ENCODE measurements around the gene RPS6KA3.
A peak's percentile ranks its signal among the peaks of the same experiment; 100 is the strongest.

RPS6KA3 gene

DNA sequence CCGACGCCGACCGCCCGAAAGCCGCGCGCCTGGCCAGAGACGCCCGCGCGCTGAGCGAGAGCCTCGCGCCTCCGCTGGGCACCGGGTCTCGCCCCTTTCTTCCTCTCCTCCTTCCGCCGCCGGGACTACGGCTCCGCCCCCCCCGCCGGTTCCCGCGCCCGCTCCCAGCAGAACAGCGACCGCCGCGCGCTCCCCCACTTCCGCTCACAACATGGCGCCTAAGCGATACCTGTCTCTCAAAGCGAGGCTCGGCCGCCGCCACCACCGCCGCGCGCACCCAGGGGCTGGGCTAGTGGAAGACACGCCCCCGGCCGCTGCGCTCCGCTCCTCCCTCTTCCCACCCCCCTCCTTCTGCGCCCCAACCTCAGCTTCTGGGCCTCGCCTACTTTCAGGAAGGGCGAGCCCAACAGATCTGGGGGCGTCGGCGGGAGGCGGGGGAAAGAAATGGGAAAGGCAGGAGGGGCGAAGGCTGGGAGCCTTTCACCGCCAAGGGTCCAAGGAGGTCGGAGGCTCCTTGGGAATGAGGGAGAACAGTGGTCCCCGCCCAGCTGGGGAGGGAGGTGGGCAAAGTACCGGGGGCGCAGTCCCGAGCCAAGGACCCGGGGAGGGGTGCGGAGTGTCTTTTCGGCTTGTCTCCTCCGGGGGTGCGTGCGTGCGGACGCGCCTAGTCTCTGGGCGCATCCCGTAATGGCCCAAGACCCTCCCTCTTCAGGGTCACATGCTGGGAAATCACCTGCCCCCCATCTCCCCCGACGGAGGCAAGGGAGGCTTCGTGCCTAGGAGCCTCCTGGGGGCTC, at the start of gene RPS6KA3:
TSS of gene RPS6KA3 (minus strand) at position 100 of the 797 bp plus-strand sequence. CDS start 277 bp downstream, outside the sequence.
- peak; percentile 69 for DNase-seq

GRCh38 chrX:20315140-20315539, 48.4 kb upstream of the RPS6KA3 start:
- no peak for DNase-seq

GRCh38 chrX:20313899-20314298, 47.2 kb upstream of the RPS6KA3 start:
- no peak for DNase-seq

DNA sequence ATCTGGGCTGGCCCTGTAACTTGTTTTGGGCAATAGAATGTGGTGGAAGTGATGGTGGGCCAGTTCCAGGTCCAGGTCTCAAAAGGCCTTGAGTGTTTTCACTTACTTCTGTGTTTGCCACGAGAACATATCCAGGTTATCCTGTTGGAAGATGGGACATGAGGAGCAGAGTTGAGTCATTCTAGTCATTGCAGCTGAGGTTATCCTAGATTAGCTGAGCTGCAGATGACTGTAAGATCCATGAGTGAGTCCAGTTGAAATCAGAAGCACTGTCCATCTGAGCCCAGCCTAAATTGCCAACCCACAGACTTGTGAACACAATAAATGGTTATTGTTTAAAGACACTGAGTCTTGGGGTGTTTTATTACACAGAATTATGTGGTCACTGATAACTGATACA, 45.3 kb upstream of the RPS6KA3 start:
- no peak for DNase-seq

DNA sequence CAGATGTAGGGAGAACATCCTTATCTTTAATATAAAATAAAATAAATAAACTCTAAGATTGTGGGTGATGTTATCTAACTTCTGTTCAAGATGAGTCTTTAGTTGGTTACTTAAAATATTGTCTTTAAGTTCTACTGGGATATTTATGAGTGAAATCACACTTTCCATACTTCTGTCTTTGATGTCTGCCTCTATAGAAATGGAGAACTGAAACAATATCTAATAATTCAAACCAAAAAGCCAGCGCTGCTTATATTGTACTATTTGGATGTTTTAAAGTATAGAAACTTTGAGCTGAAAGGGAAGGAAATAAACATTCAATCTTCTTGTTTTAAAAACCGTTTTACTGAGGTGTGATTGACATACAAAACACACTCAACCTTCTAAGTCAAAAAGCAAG, 44.8 kb upstream of the RPS6KA3 start:
- DNase-seq: no peak

- DNase-seq: no peak
These were observed 43.1 kb upstream of the RPS6KA3 start for GRCh38 chrX:20309806-20310205.

DNA sequence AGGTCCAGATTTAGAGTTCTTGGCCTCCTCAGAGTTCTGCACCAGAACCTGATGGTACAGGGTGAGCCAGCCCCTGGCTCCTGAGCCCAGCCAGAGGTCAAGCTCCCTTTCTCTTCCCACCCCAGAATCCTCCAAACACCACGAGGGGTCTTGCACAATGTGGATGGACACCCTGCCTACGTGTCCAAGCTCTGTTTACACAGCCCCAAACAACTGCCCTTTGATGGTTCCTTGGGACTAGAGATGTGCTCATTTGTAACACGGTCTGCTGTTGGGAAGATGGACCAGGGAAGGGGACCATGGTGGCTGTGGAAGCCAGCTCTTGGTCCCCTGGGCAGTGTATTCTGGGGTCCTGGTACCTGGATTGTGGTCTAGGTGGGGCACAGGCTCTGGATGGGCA, 40.0 kb upstream of the RPS6KA3 start:
- DNase-seq: no peak

- no peak for DNase-seq
These were observed 34.1 kb upstream of the RPS6KA3 start for GRCh38 chrX:20300822-20301221.

- DNase-seq: no peak
These were observed 28.2 kb upstream of the RPS6KA3 start for GRCh38 chrX:20294957-20295356.

- DNase-seq: no peak
These were observed 27.6 kb upstream of the RPS6KA3 start for GRCh38 chrX:20294284-20294683.

DNA sequence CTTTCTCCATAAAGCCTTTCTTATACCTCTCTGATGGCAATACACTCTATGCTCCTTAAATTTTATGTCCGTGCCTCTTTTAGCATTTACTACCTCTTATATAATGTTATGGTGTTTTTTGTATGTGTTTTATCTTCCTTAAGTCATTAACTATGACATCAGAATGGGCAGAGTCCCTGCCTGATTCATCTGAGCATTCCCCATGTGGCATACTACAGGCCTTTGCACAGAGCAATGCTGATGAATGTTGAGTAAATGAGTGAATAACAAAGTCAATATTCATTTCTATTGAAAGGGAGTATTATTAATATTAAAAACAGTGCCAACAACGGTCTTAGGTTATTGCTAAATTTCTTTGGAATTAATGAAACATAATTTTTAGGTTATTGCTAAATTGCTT, 18.8 kb upstream of the RPS6KA3 start:
- no peak for DNase-seq

DNA sequence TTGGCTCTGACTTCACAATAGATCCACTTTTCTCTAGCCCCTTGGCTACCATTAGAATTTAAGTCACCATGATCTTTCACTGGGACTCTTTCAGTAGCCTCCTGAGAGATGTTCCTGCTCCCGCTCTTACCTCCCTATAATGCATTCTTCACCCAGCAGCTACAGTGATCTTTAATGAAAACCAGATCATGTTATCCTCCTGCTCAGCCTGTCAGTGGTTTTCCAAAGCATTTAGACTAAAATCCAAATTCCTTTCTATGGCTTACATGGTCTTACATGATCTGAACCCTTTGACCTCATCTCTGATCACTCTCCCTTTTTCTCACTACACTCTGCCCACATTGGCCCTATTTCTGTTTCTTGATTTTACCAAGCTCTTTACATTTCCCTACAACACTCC, 18.3 kb upstream of the RPS6KA3 start:
- no peak for DNase-seq

GRCh38 chrX:20284444-20284843, 17.7 kb upstream of the RPS6KA3 start:
- DNase-seq: no peak

DNA sequence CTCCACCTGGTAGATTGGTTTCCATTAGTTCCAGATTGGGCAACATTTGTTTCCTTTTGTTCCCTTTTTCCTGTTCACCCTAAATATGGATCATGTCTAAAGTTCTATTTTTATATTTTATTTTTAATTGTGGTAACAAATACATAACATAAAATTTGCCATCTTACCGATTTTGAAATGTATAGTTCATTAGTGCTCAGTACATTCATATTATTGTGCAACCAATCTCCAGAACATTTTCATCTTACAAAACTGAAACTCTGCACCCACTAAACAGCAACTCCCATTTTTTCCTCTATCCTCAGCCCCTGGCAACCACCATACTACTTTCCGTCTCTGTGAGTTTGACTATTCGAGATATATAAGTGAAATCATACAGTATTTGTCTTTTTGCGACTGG, 14.2 kb upstream of the RPS6KA3 start:
- DNase-seq: no peak

GRCh38 chrX:20274121-20274520, 7.4 kb upstream of the RPS6KA3 start:
- no peak for DNase-seq

DNA sequence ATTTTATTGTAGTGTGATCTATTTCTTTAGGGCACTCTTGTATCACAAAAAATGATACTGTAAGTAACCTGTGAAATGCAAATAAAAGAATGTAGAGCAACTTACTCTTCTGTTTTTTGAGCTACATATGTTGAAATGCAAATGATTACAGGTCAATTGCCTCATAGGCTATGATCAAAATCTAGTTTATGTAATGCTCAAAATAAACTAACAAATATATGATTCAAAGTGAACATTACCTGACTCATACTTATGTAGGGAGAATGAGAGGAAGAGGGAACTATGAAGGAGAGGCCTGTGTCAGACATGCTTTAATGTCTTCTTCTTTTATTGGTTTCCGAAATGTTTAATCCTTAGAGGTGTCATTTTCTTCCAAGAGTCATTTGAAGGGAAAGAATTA, 5.0 kb upstream of the RPS6KA3 start:
- DNase-seq: no peak

DNA sequence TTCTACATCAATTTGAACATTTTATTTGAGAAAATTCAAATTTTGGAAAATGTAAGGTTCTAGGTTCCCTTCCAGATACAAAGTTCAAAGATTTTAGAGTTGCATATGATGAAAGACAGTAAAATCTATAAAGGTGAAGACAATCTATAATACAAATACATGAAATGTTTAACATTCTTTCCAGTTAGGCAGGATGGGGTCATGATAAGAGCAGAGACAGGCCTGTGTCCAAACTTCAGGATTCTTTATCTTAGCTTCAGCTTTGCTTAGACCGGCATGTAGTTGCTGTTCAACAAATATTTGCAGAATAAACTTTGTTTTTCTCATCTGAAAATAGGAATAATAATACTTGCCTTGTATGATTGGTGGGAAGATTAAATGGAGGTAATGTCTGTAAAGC, 4.5 kb upstream of the RPS6KA3 start:
- DNase-seq: no peak

- DNase-seq: no peak
These were observed 3.8 kb upstream of the RPS6KA3 start for GRCh38 chrX:20270562-20270890.

DNA sequence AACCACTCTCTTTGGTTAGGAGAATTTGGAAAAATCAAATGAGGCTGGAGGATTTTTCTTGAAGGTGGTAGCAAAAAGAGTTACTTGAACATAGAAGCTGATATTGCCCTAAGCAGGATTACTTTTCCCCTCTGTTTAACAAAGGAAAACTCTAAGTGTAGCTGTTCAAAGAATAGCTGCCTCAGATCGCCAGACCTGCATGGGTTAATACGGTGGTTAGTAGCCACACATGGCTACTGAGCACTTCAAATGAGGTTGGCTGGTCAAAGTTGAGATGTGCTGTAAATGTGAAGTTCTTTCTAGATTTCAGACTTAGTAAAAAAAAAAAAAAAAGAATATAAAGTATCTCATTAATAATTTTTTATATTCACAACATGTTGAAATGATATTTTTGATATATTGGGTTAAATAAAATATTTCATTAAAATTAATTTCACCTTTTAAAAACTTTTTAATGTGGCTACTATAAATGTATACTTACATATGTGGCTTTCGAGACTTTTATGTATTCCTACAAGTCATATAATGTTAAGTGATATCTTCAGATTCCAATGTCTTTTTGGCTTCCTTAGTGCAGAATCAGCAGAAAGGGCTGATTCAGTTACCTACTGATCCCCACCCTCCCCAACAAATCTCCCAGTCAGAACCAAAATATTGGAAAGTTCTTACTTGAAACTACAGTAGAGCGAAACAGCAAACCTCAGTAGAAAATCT, 3.3 kb upstream of the RPS6KA3 start:
- no peak for DNase-seq

- DNase-seq: no peak
These were observed 1.4 kb upstream of the RPS6KA3 start for GRCh38 chrX:20267931-20268701.

DNA sequence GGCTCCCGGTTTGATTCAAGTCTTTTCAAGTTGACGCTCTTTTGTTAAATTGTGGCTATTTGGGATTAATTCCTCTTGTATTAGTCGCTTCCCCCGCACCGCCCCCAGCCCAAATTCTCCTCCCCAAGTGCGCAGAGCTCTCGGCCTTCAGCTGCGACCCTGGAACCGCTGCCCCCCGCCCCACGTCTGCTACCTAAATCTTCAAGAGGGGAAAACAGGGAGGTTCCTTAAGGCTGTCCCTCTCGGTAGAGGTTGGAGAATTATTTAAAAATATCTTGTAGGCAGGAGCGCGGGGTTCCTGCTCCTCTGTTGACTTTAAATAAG, 860 bp upstream of the RPS6KA3 start:
- no peak for DNase-seq

GRCh38 chrX:20265726-20266681, 705 bp downstream of the RPS6KA3 start:
- DNase-seq: no peak

GRCh38 chrX:20265221-20265725, 1.4 kb downstream of the RPS6KA3 start:
- DNase-seq: peak; percentile 13

Measured in NCI-H1105 treated with DMSO at 0.1 percent for 48 hours (cell line).